Measurements from ENCODE around the gene C2orf72. TPM values are rescaled to one million over a fixed set of nuclear protein-coding genes. Genes with fewer than 3 reads are reported as not detected.

The C2orf72 gene
- total and polyA plus RNA-seq, 2 of the 13 experiments (the other 11 are each of a cell fraction or from before 2014, with no cell fraction given) = 147 to 203 TPM

DNA sequence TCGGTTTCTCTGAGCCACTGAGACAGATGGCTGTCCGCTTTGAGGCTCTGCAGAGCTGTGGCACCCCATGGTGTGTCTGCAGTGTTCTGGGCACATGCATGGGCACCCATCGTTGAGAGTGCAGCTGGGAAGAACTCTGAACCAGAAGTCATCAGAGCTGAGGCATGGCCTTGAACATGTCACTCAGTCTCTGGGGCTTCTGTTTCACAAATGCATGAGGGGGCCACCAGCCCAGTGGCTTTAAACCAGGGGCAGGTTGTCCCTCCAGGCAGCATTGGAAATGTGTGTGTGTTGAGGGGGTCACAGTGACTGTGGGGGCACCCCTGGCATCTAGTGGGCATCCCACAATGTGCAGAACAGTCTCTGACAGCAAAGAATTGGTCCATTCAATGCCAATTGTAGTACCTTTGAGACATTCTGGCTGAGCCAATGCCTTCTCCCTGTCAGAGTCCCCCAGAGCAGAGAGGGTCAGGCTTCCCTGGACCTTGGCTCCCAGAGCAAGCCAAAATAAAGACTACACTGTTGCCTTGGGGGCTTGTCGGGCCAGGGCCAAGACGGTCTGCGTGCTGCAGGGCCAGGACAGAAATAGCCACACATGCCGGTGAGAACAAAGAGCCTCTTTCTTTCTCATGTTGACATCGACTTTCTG is 10.1 kb downstream of the C2orf72 start (continued):
- TF ChIP-seq ZNF30 (CRISPR knock-in tag; IDR thresholded peaks at IDR 0.05) (no peak), ZNF124 (CRISPR knock-in tag; IDR thresholded peaks at IDR 0.05) (0 out of 2 replicates have a peak, but pooled peaks have one; percentile 35), ATF1 (CRISPR knock-in tag; IDR thresholded peaks at IDR 0.05) (no peak), NCOA5 (CRISPR knock-in tag; IDR thresholded peaks at IDR 0.05) (peak; percentile 24; the same call in 1 of the 2 replicates), ZNF605 (CRISPR knock-in tag; IDR thresholded peaks at IDR 0.05) (peak; percentile 42; the same call in 1 of the 2 replicates), RELA (CRISPR knock-in tag; IDR thresholded peaks at IDR 0.05) (no peak), ZNF607 (CRISPR knock-in tag; IDR thresholded peaks at IDR 0.05; ENCODE audit: borderline replicate concordance) (no peak), TBL1XR1 (IDR thresholded peaks at IDR 0.05; ENCODE audit: borderline replicate concordance, low read length, partially characterized antibody) (no peak), SIX4 (CRISPR knock-in tag; IDR thresholded peaks at IDR 0.05) (no peak), ZMYM3 (CRISPR knock-in tag; IDR thresholded peaks at IDR 0.05) (0 out of 2 replicates have a peak, but pooled peaks have one; percentile 3), KDM3A (CRISPR knock-in tag; IDR thresholded peaks at IDR 0.05; ENCODE audit: low read depth) (no peak), MAZ (IDR thresholded peaks at IDR 0.05; ENCODE audit: borderline replicate concordance, low read depth, low read length) (no peak), MAZ (CRISPR knock-in tag; IDR thresholded peaks at IDR 0.05; ENCODE audit: low read depth) (no peak), KDM1A (CRISPR knock-in tag; IDR thresholded peaks at IDR 0.05) (no peak), ZNF432 (CRISPR knock-in tag; IDR thresholded peaks at IDR 0.05; ENCODE audit: borderline replicate concordance) (no peak), DPF2 (CRISPR knock-in tag; IDR thresholded peaks at IDR 0.05; ENCODE audit: borderline replicate concordance, low read depth) (peak; percentile 50; the same call in 1 of the 2 replicates), ZSCAN31 (CRISPR knock-in tag; IDR thresholded peaks at IDR 0.05; ENCODE audit: low read depth) (0 out of 2 replicates have a peak, but pooled peaks have one; percentile 57)
- TF ChIP-seq, protein P1, sequence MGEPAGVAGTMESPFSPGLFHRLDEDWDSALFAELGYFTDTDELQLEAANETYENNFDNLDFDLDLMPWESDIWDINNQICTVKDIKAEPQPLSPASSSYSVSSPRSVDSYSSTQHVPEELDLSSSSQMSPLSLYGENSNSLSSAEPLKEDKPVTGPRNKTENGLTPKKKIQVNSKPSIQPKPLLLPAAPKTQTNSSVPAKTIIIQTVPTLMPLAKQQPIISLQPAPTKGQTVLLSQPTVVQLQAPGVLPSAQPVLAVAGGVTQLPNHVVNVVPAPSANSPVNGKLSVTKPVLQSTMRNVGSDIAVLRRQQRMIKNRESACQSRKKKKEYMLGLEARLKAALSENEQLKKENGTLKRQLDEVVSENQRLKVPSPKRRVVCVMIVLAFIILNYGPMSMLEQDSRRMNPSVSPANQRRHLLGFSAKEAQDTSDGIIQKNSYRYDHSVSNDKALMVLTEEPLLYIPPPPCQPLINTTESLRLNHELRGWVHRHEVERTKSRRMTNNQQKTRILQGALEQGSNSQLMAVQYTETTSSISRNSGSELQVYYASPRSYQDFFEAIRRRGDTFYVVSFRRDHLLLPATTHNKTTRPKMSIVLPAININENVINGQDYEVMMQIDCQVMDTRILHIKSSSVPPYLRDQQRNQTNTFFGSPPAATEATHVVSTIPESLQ (CRISPR knock-in tag; conservative IDR thresholded peaks at IDR 0.05) = no peak
- TF ChIP-seq, protein P2, sequence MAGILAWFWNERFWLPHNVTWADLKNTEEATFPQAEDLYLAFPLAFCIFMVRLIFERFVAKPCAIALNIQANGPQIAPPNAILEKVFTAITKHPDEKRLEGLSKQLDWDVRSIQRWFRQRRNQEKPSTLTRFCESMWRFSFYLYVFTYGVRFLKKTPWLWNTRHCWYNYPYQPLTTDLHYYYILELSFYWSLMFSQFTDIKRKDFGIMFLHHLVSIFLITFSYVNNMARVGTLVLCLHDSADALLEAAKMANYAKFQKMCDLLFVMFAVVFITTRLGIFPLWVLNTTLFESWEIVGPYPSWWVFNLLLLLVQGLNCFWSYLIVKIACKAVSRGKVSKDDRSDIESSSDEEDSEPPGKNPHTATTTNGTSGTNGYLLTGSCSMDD (CRISPR knock-in tag; IDR thresholded peaks at IDR 0.05) = 0 out of 2 replicates have a peak, but pooled peaks have one; percentile 50
- TF ChIP-seq, protein P3, sequence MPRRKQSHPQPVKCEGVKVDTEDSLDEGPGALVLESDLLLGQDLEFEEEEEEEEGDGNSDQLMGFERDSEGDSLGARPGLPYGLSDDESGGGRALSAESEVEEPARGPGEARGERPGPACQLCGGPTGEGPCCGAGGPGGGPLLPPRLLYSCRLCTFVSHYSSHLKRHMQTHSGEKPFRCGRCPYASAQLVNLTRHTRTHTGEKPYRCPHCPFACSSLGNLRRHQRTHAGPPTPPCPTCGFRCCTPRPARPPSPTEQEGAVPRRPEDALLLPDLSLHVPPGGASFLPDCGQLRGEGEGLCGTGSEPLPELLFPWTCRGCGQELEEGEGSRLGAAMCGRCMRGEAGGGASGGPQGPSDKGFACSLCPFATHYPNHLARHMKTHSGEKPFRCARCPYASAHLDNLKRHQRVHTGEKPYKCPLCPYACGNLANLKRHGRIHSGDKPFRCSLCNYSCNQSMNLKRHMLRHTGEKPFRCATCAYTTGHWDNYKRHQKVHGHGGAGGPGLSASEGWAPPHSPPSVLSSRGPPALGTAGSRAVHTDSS (CRISPR knock-in tag; conservative IDR thresholded peaks at IDR 0.05) = no peak
- TF ChIP-seq, protein P4, sequence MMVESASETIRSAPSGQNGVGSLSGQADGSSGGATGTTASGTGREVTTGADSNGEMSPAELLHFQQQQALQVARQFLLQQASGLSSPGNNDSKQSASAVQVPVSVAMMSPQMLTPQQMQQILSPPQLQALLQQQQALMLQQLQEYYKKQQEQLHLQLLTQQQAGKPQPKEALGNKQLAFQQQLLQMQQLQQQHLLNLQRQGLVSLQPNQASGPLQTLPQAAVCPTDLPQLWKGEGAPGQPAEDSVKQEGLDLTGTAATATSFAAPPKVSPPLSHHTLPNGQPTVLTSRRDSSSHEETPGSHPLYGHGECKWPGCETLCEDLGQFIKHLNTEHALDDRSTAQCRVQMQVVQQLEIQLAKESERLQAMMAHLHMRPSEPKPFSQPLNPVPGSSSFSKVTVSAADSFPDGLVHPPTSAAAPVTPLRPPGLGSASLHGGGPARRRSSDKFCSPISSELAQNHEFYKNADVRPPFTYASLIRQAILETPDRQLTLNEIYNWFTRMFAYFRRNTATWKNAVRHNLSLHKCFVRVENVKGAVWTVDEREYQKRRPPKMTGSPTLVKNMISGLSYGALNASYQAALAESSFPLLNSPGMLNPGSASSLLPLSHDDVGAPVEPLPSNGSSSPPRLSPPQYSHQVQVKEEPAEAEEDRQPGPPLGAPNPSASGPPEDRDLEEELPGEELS (CRISPR knock-in tag; IDR thresholded peaks at IDR 0.05) = peak; percentile 29; the same call in 1 of the 2 replicates

All from HepG2 (cell line).